HL-60/S4 treated with phorbol 12-myristate 13-acetate at 8.2 ng/mL for 4 days and 3 days (cell line): ENCODE results near the gene ATP11B.
"Not testable (repeated sequence)": the region's sequence is repeated elsewhere in the genome, so short reads cannot be mapped to it uniquely, and the experiment has no call there.

Source experiments
- in situ Hi-C: fragments of 300-500 bp; cut with MboI; formaldehyde crosslinking; loops from 2 replicates; pipeline ENCODE4 v1.15.0; 2022; ENCODE audit warnings: low sequenced_read_pairs

ATP11B gene

GRCh38 chr3:182794455-182795388, 1.4 kb downstream of the ATP11B start:
- in situ Hi-C loops = no loop called here

- in situ Hi-C loops = no loop called here
Measured at GRCh38 chr3:182795389-182795782, 2.1 kb downstream of the ATP11B start.

GRCh38 chr3:182796310-182796709, 3.0 kb downstream of the ATP11B start:
- in situ Hi-C loops = no loop called here

DNA sequence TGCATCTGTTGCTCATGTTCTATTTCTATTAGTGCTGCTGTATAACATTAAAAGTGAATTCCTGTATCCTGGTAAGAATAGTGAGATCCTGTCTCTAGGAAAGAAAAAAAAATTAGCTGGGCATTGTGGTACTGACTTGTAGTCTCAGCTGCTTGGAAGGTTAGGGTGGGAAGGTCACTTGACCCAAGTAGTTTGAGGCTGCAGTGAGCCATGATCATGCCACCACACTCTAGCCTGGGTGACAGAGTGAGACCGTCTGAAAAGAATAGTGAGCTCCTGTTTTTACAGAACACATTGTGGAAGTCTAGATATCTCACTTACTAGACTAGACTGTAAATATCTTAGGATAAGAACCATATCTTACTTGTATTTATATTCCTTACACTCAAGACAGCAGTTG, 4.6 kb downstream of the ATP11B start:
- in situ Hi-C loops = no loop called here

DNA sequence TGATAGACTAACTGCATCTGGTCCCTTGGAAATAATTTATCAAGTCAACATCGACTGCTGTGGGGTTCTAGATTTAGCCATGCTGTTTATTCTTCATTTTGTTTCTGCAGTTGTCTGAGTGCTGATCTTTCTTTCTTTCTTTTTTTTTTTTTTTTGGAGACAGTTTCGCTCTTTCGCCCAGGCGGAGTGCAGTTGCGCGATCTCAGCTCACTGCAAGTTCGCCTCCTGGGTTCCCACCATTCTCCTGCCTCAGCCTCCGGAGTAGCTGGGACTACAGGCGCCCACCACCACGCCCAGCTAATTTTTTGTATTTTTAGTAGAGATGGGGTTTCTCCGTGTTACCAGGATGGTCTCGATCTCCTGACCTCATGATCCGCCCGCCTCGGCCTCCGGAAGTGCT, 5.8 kb downstream of the ATP11B start:
- in situ Hi-C loops = not testable (repeated sequence)

- in situ Hi-C loops = no loop called here
Measured at GRCh38 chr3:182800508-182800907, 7.2 kb downstream of the ATP11B start.

DNA sequence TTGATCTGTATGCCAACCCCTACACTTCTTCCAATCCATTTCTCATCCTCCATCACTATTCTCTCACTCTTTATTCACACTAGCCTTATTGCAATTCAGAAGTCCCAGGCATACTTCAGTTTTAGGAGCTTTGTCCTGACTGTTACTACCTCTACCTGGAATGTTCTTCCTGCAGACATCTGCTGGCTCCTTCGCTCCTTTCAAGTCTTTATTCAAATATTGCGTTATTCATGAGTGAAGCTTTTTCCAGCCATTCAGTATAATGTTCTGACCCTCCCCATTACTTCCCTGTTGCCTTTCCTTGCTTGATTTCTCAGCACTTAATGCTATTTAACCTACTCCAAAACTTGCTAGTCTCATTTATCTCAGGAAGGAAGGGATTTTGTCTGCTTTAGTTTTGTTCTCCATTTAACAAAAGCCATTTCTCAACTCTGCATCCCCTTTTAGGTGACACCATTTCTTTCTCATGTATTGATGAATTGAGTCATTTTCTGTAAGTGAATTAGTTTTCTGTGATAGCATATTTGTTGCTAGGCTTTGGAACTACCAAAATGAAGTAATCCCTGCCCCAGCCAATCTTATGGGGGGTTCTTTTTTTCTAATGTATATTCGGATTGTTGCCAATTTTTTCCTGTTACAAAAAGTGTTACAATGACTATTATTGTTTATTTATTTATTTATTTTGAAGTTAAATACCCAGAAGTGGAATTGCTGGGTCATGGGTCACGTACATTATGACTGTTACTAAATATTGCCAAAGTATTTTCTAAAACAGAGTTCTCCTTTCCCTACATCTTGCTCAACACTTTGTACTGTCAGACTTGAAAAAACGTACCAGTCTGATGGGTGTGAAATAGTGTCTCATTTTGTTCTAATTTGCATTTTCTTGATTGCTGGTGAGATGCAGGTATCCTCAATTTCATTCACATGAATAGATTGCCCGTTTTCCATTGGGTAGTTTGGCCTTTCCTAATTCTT, 9.4 kb downstream of the ATP11B start:
- in situ Hi-C loops = no loop called here

- in situ Hi-C loops = no loop called here
Measured at GRCh38 chr3:182803596-182803995, 10.3 kb downstream of the ATP11B start.

DNA sequence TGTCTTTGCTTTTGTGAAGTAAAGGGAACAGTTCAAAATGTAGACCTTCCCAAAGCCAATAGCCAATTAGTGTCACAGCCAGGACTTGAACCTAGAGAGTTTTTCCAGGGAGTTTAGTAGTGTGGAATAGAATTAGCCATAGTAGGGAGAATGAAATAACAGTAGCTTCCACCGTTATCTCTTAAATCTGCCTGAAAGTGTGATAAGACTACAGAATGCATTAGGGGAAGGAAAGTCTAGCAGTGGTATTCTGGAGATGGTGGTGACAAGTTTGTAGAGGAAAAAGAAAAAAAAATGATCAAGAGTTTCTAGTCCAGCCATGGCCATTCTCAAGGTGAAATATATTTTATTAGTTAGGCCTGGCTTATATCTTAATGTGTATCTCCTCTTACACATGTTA, 13.8 kb downstream of the ATP11B start:
- in situ Hi-C loops = no loop called here

DNA sequence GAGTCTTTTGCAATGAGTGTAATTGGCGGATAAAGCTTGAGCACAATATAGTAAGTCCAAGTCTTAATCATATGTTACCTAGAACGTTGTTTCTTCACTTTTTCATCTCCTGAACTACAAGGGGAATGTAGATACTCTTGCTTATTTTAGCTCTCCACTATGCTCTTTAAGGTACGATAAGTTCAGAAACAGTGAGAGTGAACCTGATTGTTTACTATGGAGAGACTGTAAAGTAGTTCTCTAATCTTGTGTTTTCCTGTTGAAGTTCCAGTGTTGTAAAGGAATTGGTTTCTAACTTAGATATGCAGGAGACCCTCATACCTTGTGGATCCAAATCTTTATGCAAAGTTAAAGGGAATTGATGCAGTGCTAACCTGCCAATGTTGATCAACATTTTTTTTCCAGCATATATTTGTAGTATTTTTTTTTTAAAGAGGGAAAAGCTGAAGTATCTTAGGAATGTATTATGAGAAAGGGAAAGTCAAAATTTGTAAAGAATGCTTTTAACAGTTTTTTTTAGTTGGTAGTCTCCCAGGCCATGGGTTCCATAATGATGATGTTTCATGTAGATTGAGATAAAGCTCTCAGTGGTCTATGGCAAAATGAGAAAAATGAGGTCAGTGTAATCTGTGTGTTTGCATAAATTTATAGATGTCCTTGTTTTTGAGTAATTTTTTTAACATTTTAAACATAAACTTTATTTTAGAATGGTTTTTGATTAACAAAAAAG, 14.9 kb downstream of the ATP11B start:
- in situ Hi-C loops = no loop called here

DNA sequence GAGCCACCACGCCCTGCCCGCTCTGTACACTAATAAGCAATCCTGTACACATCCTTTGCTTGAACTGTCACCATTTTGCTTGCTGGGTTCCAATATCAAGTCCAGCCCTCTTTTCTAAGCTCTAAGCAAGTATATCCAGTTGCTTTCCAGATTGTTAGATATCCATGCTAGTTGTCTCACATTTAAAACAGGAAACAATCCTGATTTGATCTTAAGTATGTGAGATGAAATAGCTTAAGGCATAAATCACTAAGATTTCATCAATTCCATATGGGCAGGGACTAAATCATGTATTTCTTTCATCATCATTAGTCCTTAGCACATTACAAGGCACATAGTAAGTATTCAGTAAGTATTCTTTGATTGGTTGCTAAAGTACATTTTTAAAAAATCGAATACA, 16.2 kb downstream of the ATP11B start:
- in situ Hi-C loops = no loop called here

DNA sequence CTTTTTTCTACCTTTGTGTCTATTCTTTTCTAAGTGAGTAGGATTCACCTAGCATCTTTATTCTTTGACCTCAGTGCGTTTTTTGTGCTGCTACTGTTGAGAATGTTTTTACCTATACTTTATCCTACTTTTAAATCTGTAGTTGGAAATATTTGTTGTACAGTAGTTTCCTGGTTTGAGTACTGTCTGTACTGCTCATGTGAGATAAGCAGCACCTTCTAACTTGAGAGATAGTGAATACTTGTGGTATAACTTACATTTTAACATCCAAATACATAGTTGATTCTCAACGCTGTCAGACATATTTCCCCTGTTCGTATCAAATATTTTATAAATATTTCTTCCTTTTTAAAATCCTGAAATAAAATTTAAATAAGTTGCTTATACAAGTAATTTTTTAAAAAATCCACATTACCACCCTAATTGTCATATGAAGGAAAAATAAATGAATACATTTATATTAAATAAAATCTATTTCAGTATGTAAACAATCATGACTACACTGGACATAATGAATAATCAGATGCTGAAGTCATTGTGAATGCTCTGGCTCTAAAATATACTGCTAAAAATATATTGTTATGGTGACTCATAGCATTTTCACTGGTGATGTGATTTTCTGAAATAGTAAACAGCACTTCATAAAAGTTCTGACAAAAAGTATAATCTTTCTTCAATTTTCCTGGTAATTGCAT, 17.4 kb downstream of the ATP11B start:
- in situ Hi-C loops = no loop called here

DNA sequence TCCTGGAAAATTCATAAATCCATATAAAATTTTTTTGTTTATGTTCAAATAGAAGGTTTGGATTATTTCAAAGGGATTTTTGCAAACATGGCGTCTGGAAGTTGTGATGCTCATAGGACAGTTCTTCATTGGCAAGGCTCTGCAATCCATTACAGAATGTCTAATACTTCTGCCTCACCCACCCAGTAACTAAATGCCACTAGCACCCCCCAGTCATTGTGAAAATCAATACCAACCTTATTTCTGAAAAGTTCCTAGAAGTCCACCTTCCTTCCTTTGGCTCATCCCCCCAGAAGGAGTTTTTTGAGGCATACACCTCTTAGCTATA, 17.9 kb downstream of the ATP11B start:
- in situ Hi-C loops = no loop called here

GRCh38 chr3:182812123-182812522, 18.8 kb downstream of the ATP11B start:
- in situ Hi-C loops = no loop called here

GRCh38 chr3:182814419-182815062, 21.2 kb downstream of the ATP11B start:
- in situ Hi-C loops = no loop called here

- in situ Hi-C loops = no loop called here
Measured at GRCh38 chr3:182816181-182816580, 22.9 kb downstream of the ATP11B start.

DNA sequence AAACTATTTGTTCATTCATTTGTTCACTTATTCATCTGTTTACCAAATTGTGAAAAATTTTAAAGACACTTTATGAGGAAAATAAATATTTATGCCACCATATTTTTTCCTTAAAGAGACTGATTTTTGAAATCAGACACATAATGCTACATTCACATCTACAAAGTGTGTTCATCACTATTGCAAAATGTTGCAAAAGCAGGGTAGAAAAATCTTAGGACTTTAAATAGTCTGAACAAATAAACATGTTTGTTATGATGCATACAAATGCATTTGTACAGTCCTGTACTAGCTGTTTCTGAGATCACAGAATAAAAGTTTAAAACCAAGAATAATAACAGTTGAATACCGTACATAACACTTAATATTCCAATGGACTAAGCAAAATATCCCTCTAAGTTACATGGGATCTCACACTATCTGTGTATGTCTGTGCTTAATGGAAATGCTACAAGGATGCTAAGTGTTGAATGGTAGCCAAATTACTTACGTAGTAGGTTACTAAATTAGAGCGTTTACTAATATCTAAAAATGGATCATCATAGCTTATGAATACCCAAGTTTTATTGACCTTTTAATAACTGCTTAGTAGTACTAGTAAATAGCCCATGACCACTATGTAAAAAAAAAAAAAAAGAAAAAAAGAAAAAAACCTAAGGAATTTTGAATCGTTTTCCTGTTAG, 25.1 kb downstream of the ATP11B start:
- in situ Hi-C loops = no loop called here

- in situ Hi-C loops = no loop called here
Measured at GRCh38 chr3:182821221-182821981, 28.1 kb downstream of the ATP11B start.

DNA sequence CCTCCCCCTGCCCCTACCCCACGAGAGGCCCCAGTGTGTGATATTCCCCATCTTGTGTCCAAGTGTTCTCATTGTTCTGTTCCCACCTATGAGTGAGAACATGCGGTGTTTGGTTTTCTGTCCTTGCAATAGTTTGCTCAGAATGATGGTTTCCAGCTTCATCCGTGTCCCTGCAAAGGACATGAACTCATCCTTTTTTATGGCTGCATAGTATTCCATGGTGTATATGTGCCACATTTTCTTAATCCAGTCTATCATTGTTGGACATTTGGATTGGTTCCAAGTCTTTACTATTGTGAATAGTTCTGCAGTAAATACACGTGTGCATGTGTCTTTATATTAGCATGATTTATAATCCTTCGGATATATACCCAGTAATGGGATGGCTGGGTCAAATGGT, 29.0 kb downstream of the ATP11B start:
- in situ Hi-C loops = not testable (repeated sequence)
